ENCODE results near the gene SS18L1.
"Not testable (repeated sequence)": the region's sequence is repeated elsewhere in the genome, so short reads cannot be mapped to it uniquely, and the experiment has no call there.

The SS18L1 gene, protein sequence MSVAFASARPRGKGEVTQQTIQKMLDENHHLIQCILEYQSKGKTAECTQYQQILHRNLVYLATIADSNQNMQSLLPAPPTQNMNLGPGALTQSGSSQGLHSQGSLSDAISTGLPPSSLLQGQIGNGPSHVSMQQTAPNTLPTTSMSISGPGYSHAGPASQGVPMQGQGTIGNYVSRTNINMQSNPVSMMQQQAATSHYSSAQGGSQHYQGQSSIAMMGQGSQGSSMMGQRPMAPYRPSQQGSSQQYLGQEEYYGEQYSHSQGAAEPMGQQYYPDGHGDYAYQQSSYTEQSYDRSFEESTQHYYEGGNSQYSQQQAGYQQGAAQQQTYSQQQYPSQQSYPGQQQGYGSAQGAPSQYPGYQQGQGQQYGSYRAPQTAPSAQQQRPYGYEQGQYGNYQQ

DNA sequence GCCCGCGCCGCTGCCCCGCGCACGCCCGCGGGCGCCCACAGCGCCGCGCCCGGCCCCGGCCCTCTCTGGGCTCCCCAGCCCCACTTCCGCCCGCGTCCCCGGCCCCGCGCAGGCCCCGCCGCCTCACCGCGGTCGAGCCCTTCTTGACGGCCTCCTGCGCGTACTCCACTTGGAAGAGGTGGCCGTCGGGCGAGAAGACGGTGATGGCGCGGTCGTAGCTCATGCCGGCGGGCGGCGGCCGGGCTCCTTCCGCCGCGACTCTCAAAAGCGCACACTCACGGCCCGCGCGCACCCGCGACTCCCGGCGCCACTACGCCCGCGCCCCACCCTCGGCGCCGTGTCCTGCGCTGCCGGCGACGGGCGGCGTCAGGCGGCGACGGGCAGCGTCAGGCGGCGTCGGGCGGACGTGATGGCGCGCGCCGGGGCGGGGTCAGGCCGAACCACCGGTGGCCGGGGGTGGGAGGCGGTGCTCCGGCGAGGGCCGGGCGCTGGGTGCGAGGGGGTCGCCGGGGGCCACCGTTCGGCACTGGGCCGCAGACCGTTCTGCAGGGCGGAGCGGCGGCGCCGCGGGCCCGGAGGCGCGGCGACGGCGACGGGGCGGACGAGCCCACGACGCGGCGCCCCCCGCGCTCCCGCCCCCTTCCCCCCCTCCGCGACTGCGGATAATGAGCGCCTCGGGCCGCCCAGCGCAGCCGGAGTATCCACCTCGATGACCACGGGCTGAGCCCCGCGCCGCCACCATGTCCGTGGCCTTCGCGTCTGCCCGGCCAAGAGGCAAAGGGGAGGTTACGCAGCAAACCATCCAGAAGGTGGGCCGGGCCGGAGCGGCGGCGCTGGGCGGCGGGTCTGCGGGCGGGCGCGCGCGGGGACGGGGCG lies at the start of gene SS18L1, which contains the start of gene PSMA7:
SS18L1 (plus strand) TSS at position 689 of the 876 bp plus-strand sequence; CDS start at position 741, 52 bp downstream.
PSMA7 (minus strand) TSS at position 314 of the 876 bp plus-strand sequence; CDS start at position 223, 91 bp downstream.
- peak; percentile 86 to 87 for DNase-seq

DNA sequence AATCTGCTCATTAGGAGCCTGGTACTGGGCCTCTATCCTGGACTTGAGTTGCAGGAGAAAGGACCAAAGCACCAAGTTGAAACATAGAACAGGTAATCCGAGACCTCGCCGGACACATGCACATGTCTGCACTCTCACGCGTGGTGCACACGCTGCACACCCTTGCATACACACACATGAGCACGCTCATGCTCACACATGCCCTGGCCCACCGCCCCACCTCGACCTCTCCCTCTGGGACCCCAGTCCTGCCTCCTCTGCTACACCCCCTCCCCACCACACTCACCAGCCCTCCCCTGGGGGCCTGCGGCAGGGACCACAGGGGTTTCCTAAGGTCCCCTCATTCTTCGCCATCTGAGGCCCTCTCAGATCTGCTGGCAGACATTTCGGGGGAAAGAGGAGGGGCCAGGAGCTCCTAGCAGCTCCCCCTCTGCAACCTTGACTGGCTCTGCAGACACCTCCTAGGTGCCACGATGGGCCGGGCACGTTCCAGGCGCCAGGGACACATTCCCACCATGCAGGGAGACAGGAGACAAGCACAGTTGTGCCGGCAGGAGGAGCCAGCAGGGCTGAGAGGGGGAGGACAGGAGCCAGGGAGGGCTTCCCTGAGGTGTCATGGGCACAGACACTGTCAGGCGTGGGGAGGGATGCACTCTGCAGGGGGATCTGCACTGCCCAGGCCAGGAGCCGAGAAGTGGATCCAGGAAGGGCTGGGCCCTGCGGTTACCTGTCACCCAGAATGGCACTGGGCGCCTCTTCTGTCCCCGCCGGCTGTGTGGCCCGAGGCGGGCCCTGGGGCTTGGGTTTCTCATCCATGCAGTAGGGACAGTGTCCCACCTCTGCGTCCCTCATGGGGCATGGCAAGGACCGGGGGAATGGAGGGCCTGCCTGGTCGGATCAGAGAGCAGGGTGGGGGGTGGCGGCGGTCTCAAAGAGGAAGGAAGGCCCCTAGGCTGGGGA lies 46.9 kb upstream of the SS18L1 start:
- DNase-seq, result no peak

DNA sequence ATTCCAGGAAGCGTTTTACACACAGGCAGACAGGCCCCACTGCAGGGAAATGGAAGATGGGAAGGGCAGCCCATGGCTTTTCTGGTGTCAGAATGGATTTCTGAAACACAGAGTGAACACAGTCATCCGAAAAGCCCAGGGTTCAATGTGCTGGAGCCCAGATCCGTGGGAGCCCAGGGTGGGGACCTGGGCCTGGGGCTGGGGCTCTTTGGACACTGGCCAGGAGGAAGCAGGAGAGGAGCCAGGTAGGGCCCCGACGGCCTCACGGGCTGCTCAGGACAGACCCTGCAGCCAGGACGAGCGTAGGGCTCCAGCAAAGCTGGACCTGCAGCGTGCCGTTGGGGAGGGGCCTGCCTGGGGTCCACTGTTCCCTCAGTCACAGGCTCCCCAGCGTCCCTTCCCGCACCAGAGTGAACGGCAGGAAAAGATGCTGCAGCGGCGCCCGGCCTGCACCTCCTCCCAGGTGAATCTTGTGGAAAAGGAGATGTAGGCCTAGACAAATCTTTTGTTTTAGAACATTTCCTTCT lies 45.6 kb upstream of the SS18L1 start:
- no peak for DNase-seq

DNA sequence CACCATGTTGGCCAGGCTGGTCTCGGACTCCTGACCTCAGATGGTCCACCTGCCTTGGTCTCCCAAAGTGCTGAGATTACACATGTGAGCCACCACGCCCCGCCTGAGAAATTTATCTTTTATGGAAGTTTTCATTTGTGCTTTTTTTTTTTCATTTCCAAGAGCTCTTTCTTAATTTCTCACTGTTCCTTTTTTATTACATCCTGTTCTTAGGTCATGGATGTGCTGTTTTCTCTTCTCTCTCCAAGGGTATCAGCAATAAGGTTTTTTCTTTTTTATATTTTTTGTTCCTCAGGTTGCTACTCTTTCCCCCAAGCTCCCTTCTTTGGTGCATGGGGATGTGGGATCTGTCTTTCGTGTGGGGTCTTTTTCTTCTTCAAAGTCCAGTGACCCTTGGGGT lies 42.5 kb upstream of the SS18L1 start:
- DNase-seq, result no peak

DNA sequence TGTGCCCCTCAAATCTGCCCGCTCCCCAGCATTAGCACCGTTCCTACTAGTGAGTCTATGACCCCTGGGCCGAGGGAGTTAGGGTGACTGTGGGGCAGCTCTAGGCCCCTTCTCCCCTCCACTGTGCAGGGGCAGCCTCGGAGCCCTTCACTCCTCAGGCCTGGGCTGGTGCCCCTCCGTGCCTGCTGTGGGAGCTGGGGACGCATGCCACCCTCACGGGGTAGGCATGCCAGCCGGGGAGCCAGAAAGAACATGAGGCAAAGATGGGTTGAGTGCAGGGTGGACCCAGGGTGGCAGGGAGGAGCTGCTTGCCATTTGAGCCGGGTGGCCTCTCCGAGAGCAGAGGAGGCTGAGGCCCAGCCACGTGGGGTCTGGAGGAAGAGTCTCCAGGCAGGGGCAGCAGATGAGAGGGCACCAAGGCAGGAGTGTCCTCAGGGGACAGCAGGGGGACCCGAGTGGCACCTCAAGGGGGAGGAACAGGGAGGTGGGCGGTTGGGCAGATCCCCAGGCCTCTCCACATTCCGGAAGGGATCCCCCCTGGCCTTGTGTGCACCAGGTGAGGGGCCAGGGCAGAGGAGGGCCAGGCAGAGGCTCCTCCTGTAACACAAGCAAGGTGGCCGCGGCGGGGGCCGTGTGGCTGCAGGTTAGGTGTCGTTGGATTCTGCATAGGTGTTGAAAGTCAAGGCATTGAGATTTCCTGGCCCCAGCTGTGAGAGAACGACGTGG lies 39.9 kb upstream of the SS18L1 start:
- DNase-seq, result no peak

DNA sequence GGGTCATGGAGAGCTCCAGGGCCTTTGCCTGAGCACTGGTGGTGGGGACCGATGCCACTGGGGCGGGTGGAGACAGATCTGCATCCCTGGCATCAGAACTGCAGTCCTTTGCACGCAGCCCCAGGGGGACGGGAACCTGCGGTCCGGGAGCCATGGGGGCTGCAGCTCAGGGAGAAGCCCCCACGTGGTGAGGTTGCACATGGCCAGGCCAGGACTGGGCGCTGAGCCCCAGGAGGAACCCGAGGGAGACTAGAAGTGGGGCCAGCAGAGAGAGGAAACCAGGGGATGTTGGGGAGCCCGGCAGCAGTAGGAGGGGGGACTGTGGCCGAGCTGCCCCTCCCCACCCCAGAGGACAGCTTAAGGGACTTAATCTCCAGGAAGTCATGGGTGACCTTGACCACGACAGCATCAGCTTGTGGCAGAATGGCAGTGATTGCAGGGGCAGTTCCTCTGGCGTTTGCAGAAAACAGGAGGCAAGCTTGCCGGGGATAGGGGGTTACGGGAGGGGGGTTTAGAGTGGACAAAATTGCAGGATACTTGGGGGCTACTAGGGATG lies 39.3 kb upstream of the SS18L1 start:
- no peak for DNase-seq

DNA sequence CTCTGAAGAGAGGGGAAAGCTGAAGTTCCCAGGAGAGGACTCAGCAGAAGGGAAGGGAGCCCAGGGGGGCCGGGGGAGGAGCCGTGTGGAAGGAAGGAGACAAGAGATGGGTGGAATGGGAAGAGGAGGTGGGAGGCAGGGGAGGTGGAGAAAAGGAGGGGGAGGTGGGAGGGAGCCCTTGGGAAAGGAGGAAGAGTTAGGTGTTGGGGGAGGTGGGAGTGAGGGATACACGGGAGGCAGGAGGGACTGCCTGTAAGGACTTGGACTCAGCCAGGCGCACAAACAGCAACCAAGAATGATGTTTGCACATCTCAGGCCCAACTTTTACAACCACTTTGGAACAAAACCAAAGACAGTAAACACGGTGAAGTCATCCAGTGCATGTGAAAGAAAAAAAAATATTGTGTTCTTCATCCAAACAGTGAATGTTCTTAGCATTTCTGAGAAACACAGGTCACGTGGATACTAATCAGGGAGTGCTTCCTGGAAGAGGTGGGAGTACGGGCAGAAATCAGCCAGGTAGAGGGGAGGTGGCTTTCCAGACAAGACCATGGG lies 38.7 kb upstream of the SS18L1 start:
- DNase-seq, result no peak

DNA sequence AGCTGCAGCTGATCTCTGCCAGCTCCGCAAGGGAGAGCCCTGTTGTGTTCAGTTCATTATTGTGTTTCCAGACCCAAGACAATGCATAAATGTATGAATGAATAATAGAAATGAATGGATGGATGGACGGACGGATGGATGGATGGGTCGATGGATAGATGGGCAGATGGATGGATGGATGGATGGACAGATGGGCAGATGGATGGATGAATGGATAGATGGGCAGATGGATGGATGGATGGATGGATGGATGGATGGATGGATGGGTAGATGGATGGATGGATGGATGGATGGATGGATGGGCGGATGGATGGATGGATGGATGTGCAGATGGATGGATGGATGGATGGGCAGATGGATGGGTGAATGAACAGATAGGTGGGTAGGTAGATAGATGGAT lies 38.0 kb upstream of the SS18L1 start:
- DNase-seq, result no peak

DNA sequence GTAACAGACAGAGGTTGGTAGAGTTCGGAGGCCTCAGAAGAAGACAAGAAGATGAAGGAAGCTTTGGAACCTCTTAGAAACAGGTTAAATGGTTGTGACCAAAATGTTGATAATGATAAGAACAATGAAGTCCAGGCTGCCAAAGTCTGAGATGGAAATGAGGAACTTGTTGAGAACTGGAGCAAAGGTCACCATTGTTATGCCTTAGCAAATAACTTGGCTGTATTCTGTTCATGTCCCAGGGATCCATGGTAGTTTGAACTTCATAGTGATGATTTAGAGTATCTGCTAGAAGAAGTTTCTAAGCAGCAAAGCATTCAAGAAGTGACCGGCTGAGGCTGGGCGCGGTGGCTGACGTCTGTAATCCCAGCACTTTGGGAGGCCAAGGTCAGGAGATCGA lies 32.4 kb upstream of the SS18L1 start:
- no peak for DNase-seq

DNA sequence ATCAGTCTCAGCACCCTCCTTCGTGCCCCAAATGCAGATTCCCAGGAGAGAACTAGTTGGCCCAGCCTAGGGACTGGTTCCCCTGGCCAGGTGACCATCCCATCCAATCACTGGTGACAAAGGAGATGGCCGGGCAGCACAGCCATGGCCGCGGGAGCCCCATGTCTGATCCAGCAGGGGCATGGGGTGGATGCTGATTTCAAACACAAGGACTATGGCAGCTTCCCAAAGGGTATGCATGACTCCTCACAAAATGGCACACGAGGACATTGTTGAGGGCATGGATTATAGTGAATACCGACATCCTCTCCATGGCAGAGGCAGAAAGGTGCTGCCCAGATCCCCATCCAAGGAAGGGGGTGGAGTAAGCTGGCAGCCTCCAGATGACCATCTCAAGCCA lies 31.2 kb upstream of the SS18L1 start:
- no peak for DNase-seq

DNA sequence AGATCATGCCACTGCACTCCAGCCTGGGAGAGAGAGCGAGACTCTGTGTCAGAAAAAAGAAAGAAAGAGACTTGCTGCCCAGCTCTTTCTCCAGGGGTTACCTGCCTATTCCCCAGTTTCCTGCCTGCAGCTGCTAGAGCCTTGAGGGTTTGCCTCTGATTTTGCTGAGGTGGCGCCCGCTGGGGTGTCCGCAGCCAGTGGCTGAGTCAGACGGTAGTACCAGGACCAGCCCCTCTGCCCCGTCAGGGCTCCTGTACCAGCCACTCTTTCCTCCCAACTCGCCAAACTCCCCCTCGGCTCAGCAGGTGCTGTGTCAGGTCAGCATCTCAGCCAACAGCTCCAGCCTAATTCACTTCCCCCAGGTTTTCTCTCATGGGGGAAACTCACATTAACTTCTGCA lies 28.7 kb upstream of the SS18L1 start:
- no peak for DNase-seq

DNA sequence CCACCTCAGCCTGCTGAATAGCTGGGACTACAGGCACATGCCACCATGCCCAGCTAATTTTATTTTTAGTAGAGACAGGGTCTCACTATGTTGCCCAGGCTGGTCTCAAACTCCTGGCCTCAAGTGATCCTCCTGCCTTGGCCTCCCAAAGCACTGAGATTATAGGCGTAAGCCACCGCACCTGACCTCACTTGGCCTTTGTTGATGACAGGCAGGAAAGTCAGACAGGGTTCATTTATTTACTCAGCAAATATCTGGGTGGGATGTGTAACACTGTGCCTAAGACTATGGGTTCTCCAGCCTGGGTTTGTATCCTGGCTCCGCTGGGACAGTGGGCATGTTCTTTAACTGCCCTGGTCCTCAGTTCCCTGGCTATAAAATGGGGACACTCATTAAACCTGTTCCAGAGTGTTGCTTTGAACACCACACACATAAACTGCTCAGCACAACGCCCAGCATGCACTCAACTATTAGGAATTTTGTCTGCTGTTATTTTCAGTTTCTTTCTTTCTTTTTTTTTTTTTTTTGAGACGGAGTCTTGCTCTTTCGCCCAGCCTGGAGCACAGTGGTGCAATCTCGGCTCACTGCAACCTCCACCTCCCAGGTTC lies 27.7 kb upstream of the SS18L1 start:
- DNase-seq, result not testable (repeated sequence)

DNA sequence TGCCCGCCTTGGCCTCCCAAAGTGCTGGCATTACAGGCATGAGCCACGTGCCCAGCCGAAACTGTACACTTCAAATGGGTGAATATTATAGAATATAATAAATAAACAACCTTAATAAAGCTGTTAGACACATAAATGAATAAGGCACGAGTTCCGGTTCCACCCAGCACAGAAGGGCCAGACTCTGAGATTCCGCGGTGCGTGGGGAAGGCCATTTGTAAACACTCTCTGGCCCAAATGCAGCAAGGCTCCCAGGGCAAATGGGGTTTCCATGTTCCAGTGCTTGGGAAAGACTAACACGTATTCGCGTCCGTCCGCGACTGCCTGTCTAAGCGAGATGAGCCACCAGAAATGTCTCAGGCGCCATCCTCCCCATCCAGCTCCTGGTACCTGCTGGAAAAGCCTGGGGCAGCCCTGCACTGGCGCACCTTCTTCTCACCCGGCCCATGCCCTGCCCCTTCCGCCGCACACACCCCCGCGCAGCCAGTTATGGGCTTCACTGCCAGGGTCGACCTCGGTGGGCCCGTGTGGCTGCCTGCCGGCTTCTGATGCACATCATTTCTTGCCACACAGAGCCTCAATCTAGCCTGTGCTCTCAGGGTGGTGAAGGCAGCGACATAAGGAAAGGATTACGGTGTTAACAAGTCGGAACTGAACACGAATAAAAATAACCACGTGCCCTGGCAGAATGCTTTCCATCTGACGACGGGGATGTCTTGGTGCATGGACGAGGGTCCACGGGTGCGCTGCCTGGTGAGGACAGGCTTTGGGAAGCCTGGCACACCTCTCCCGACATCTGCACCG lies 26.8 kb upstream of the SS18L1 start:
- DNase-seq, result no peak

DNA sequence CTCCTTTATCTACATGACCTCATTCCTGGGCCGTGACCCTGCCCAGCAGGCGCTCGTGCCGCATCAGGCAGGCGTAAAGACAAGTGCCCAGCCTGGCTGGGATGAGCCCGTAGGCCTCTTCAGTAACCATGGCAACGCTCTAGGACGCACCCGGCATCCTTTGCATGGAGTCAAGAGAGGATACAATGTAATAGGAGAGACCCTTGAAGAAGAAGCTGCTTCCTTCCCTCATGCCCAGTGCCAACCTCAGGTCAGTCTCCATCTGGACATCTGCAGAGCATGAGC lies 26.3 kb upstream of the SS18L1 start:
- DNase-seq, result no peak

DNA sequence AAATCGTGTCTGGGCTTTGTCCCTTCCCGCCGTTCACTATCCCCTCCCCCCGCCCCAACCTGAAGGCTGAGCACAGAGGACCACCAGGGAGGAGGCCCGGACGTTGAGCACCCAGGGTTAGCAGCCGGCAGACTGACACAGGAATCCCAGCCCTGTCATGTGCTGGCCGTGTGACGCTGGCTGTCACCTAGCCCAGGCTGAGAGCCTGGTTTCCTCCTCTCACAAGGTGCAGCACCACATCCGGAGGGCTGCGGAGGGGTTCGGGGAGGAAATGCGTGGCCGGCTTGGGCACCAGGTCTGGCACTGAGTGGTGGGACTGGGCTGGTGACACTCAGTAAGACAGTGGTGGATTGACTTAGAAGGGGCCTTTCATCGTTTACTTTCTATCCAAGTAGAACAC lies 25.9 kb upstream of the SS18L1 start:
- DNase-seq, result peak; percentile 48

DNA sequence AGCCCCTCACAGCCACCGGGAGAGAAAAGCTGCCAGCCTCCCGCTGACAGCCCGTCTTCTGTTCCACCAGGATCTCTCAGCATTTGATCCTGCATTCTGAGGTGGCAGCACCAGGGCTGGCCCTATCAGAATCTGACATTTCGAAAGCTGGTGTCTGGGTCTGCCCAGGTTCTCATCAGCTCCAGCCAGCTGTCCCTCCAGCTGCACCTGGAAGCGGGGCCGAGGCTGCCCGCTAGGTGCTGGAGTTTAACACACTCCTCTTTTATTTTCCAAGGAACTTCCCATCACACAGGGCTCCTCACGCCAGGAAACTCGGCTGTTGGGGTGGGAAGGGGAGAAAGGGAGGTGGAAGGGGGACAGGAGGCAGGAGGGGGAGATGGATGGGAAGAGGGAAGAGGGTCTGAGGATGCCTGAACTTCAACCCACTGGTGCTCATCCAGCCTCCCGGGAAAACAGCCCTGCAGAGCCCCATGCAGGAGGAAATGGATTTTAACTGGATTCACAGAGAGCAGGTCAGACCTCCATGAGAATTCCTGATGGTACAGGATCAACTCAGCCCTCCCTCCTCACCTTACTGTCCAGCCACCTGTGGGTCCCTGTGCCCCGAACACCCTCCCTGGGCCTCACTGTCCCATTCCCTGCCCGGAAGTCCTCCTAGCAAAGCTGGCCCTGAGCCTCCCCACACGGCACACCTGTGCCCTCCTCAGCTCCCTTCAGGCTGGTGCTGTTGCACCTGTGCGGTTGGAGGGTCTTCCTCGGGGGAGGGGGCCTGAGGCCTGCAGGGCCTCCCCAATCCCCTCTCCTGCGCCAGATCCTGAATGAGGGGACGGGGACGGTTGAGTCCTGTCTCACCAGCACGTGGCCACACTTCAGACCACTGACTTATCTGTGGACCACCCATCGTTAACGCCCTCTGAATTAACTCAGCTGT lies 25.2 kb upstream of the SS18L1 start:
- no peak for DNase-seq

DNA sequence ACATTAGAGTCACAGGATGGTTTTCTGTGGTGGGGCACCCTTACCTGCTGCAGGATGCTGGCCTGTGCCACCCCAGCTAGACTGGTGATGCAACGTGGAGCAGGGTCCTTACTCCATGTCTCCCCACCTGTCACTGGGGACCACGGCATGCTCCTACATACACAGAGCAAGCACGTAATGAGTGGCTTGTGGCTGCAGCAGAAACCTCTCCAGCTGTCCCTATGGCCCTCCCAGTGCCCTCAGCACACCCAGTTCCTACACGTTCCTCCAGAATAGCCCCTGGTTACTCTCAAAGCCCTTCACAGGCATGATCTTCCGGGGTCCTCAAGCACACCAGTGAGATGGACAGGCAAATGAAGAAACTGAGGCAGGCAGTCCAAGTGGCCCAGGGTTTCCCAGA lies 24.5 kb upstream of the SS18L1 start:
- DNase-seq, result no peak

DNA sequence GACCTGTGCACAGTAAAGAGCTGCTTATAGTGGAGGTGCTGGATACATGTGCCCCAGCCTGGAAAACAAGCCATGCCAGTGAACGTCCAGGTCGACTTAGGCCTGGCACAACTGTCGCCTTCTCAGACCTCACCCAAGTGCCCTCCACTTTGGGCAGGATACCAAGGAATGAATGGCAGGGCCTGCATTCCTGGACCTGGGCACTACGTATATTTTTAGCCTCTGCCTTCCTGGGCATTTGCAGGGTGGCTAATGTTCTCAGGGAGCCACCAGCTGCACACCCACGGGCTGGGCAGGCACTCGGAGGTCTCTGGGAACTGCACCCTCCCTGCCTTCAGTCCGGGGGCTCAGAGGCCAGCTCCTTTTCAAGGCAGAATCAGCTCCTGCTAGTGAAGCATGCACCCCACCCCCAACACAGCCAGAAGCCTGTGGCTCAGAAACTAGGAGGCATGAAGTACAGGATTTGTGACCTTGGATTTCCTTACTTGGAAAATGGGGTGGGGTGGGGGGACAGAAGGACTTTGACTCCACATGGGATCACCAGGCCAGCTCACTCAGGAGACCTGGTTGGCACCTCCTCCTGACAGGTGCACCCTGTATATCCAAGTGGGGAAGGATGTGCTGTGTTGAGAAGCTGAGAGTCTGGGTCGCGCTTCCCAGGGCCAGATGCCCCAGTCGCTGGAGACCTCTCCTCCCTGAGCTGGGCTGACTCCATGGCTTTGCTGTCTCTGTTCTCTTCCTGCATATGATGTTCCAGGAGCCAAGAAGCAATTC lies 23.8 kb upstream of the SS18L1 start:
- DNase-seq, result no peak
